Measurements from ENCODE around the gene LANCL1.

- TF ChIP-seq CTCF (conservative IDR thresholded peaks at IDR 0.05 in 1 of 2, IDR thresholded peaks at IDR 0.05 in 1 of 2; ENCODE audit: extremely low read depth in 1 of 2, insufficient read depth in 1 of 2, low read depth in 1 of 2, low read length in 2 of 2) (no peak), EZH2 (IDR thresholded peaks at IDR 0.05; ENCODE audit: borderline replicate concordance, low read length) (no peak)
These were observed 17.0 kb upstream of the LANCL1 start for GRCh38 chr2:210493528-210493927.

Data from mammary epithelial cell (primary cell).